ENCODE results near the gene MEGF11.

DNA sequence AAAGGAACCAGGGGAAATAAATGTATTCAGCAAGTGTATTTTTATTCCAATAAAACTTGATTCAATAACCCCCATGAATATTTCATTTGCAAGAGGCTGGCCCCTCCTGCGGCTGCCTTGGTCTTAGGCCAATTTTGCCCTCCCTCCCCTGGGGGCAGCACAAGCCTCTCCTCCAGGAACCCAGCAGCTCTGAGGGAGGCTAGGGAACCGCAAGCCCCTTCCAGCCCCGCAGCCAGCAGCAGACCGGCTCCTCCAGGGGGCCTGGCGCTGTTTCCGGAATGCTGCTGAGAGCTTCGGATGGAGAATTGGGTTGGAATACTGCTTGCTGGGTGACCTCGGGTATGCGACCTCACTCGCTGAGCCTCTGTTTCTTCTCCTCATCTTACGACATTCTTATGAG lies 234.2 kb downstream of the MEGF11 start:
- TF ChIP-seq POLR2A (IDR thresholded peaks at IDR 0.05), result no peak
- TF ChIP-seq, protein P1, sequence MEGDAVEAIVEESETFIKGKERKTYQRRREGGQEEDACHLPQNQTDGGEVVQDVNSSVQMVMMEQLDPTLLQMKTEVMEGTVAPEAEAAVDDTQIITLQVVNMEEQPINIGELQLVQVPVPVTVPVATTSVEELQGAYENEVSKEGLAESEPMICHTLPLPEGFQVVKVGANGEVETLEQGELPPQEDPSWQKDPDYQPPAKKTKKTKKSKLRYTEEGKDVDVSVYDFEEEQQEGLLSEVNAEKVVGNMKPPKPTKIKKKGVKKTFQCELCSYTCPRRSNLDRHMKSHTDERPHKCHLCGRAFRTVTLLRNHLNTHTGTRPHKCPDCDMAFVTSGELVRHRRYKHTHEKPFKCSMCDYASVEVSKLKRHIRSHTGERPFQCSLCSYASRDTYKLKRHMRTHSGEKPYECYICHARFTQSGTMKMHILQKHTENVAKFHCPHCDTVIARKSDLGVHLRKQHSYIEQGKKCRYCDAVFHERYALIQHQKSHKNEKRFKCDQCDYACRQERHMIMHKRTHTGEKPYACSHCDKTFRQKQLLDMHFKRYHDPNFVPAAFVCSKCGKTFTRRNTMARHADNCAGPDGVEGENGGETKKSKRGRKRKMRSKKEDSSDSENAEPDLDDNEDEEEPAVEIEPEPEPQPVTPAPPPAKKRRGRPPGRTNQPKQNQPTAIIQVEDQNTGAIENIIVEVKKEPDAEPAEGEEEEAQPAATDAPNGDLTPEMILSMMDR (IDR thresholded peaks at IDR 0.05), result no peak

Data from uterus (tissue), 2 donors.